ENCODE results near the gene IL4R. TPM values are rescaled to one million over a fixed set of nuclear protein-coding genes. Genes with fewer than 3 reads are reported as not detected.

IL4R gene
- total RNA-seq, 2 experiments from 2014 or later = 155 to 190 TPM

DNA sequence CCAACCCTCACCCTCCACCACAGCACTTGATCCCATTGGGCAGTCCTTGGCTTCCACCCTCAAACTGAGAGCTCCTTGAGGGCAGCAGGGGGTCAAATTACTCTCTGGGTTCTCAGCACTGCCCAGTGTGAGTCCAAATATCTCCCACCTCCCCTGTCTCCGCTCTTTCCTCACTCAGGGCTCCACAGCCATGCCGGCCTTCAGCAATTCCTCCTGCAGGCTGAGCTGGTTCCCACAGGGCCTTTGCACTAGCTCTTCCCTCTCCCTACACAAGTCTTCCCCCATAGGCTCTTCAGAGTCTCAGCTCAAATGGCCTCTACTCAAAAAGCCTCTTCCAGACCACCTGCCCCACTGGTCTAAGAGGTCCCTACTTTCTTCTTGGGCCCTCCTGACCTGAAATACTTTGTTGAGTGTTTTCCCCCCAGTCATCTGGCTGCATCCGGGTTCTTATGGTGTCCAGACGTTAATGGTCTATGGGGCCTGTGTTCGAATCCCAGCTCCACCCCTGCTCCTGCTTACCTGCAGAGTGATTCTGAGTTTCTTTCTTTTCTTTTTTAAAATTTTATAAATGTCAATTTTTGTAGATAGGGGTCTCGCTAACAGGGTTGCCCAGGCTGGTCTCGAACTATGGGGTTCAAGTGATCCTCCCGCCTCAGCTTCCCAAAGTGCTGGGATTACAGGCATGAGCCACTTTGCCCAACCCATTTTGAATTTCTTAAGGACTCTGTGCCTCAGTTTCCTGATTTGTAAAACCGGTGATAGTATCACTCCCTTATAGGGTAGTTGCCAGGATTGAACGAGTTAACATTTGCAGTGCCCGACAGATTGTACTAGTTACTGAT is 973 bp upstream of the IL4R start:
- DNase-seq (no peak), ATAC-seq (no peak)
- Mint-ChIP-seq H3K27ac (peak overlapping the region; percentile 78), H3K27me3 (no peaks in the 10 kb centered on the region), H3K36me3 (peaks cover 26% of the 10 kb centered on the region), H3K4me3 (peak overlapping the region; percentile 94), H3K4me1 (peaks cover 33% of the 10 kb centered on the region), H3K9me3 (ENCODE audit: low read depth) (no peaks in the 10 kb centered on the region)
- CTCF ChIA-PET = no interaction called here

DNA sequence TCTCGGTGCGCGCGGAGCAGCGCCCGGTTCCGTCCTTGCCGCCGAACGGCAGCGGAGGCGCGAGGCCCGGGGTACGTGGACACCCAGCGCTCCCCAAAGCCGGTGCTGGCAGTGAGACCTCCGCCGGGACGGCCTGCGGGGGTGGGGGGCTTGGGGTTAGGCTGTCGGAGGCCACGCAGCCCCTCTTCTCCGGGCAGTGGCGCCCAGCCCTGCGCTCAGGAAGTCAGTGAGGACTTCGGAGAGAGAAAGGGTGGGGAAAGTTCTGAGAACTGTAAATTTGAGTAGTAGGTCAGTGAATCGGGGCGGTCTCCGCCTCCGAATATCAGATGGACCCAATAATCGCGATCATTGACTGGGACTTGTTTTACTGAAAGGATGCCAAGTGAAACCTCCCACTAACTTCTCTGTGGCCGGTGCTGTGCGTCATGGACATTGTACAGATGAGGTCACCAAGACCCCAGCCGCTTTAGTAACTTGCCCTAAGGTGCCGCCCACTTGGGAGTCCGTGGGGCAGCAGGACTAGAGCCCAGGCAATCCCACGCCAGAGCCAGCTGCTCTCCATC is 468 bp downstream of the IL4R start:
- Mint-ChIP-seq H3K4me3 (peak overlapping the region; percentile 94), H3K27ac (peak overlapping the region; percentile 94), H3K27me3 (no peaks in the 10 kb centered on the region), H3K36me3 (peaks cover 37% of the 10 kb centered on the region), H3K9me3 (ENCODE audit: low read depth) (no peaks in the 10 kb centered on the region), H3K4me1 (peaks cover 48% of the 10 kb centered on the region)
- peak; percentile 85 for DNase-seq
- ATAC-seq = peak; percentile 37
- CTCF ChIA-PET = interaction anchor here (0.8 to 5.6 kb wide), 3 partner anchors 66 to 136 kb away, joined by 3 to 116 read pairs (median 4); no protein-coding TSS in a partner anchor

- no peak for DNase-seq
- Mint-ChIP-seq H3K27ac (peak overlapping the region; percentile 94), H3K4me1 (peaks cover 55% of the 10 kb centered on the region), H3K36me3 (peaks cover 43% of the 10 kb centered on the region), H3K27me3 (no peaks in the 10 kb centered on the region), H3K4me3 (peak overlapping the region; percentile 94), H3K9me3 (ENCODE audit: low read depth) (no peaks in the 10 kb centered on the region)
- ATAC-seq = no peak
- CTCF ChIA-PET = interaction anchor here (0.7 to 5.6 kb wide), 6 partner anchors 12 to 135 kb away, joined by 3 to 116 read pairs (median 5); no protein-coding TSS in a partner anchor
These were observed 1.2 kb downstream of the IL4R start for GRCh38 chr16:27314986-27315332.

- H3K27me3 Mint-ChIP-seq = no peaks in the 10 kb centered on the region
- peak; percentile 46 for ATAC-seq
- H3K4me3 Mint-ChIP-seq = peak overlapping the region; percentile 94
- no peaks in the 10 kb centered on the region for H3K9me3 Mint-ChIP-seq (ENCODE audit: low read depth)
- H3K4me1 Mint-ChIP-seq = peaks cover 59% of the 10 kb centered on the region
- peak; percentile 87 for DNase-seq
- H3K27ac Mint-ChIP-seq = peak overlapping the region; percentile 94
- H3K36me3 Mint-ChIP-seq = peaks cover 47% of the 10 kb centered on the region
- CTCF ChIA-PET = interaction anchor here (0.7 to 6.7 kb wide), 10 partner anchors 11 to 139 kb away, joined by 3 to 116 read pairs (median 4); no protein-coding TSS in a partner anchor
These were observed 1.7 kb downstream of the IL4R start for GRCh38 chr16:27315333-27316037.

- Mint-ChIP-seq H3K4me1 (peaks cover 62% of the 10 kb centered on the region), H3K36me3 (peaks cover 48% of the 10 kb centered on the region)
These were observed 2.4 kb downstream of the IL4R start for GRCh38 chr16:27316038-27316680.

GRCh38 chr16:27317320-27317719 is 3.5 kb downstream of the IL4R start:
- H3K27ac Mint-ChIP-seq = peak overlapping the region; percentile 94
- peaks cover 72% of the 10 kb centered on the region for H3K4me1 Mint-ChIP-seq
- no peaks in the 10 kb centered on the region for H3K27me3 Mint-ChIP-seq
- CTCF ChIA-PET = interaction anchor here (0.8 to 6.7 kb wide), 15 partner anchors 9 to 143 kb away, joined by 3 to 116 read pairs (median 5); partner anchors contain the start of genes IL21R, KDM8 and NSMCE1
- DNase-seq = no peak
- H3K9me3 Mint-ChIP-seq (ENCODE audit: low read depth) = no peaks in the 10 kb centered on the region
- peak overlapping the region; percentile 94 for H3K4me3 Mint-ChIP-seq
- no peak for ATAC-seq
- peaks cover 56% of the 10 kb centered on the region for H3K36me3 Mint-ChIP-seq

More at GRCh38 chr16:27316038-27316680, 2.4 kb downstream of the IL4R start:
- CTCF ChIA-PET = interaction anchor here (0.6 to 6.7 kb wide), 13 partner anchors 10 to 139 kb away, joined by 3 to 116 read pairs (median 4); partner anchors contain the start of gene KDM8
- ATAC-seq = no peak
- no peaks in the 10 kb centered on the region for H3K9me3 Mint-ChIP-seq (ENCODE audit: low read depth)
- no peaks in the 10 kb centered on the region for H3K27me3 Mint-ChIP-seq
- no peak for DNase-seq
- peak overlapping the region; percentile 94 for H3K27ac Mint-ChIP-seq
- peak overlapping the region; percentile 94 for H3K4me3 Mint-ChIP-seq

DNA sequence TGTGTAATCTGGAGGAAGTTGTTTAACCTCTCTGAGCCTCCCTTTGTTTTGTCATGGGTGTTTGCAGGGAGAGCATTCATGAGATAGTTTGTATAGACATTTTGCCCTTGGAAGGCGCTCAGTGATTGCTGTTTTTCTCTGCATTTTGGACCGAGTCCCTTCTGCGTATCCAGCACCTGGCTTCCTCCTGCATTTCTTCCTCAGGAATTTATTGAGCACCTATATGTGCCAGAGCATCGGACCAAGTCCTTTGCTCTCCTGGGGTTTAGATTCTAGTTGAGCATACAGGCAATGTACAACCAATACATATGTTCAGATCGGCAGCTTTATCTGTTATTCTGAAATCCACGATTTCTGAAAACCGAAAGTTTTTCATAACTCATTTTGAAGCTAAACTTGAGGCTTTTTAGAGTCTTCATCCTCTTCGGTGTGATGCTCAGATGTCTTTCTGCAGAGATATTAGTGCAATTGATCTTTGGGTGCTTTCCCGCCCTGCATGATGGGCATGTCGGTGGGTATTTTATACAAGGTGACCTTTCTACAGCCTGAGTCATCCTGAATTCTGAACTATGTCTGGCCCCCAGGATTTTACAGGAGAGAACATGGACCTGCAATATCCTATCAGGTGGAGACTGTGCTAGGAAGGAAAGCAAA is 4.1 kb downstream of the IL4R start:
- Mint-ChIP-seq H3K9me3 (ENCODE audit: low read depth) (no peaks in the 10 kb centered on the region), H3K27ac (peak overlapping the region; percentile 94), H3K4me1 (peaks cover 74% of the 10 kb centered on the region), H3K4me3 (peak overlapping the region; percentile 94), H3K36me3 (peaks cover 60% of the 10 kb centered on the region), H3K27me3 (no peaks in the 10 kb centered on the region)
- ATAC-seq (no peak), DNase-seq (no peak)
- CTCF ChIA-PET = interaction anchor here (0.9 to 6.7 kb wide), 16 partner anchors 9 to 144 kb away, joined by 3 to 116 read pairs (median 5); partner anchors contain the start of genes IL21R and NSMCE1

- peak overlapping the region; percentile 94 for H3K4me3 Mint-ChIP-seq
- H3K4me1 Mint-ChIP-seq = peaks cover 75% of the 10 kb centered on the region
- H3K9me3 Mint-ChIP-seq (ENCODE audit: low read depth) = no peaks in the 10 kb centered on the region
- H3K27me3 Mint-ChIP-seq = no peaks in the 10 kb centered on the region
- ATAC-seq (peak; percentile 72), DNase-seq (peak; percentile 84)
- peaks cover 61% of the 10 kb centered on the region for H3K36me3 Mint-ChIP-seq
- peak overlapping the region; percentile 94 for H3K27ac Mint-ChIP-seq
- CTCF ChIA-PET = interaction anchor here (0.7 to 6.7 kb wide), 19 partner anchors 9 to 145 kb away, joined by 3 to 116 read pairs (median 5); partner anchors contain the start of genes IL21R and NSMCE1
These were observed 4.8 kb downstream of the IL4R start for GRCh38 chr16:27318392-27319256.

DNA sequence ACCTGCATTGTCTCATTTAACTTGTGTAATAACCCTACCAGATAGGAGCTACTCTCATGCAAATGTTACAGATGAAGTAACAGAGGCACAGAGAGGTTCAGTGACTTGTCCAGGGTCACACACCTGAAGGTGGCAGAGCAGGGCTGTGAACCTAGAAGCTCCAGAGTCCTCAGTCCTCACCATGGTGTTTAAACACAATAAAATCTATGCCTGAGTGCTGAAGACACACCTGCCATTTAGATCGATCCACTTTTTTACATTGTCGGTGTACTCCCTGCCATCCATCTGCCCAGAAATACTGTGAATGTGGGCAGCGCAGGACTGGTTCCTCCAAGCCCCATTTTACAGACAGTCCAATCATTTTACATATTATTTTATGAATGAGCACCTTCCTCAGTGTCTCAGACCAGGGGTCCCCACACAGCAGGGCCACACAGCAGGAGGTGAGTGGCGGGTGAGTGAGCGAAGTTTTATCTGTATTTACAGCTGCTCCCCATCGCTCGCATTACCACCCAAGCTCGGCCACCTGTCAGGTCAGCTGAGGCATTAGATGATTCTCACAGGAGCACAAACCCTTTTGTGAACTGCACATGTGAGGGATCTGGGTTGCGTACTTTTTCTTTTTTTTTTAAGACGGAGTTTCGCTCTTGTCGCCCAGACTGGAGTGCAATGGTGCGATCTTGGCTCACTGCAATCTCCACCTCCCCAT is 5.6 kb downstream of the IL4R start:
- Mint-ChIP-seq H3K4me3 (peak overlapping the region; percentile 94), H3K36me3 (peaks cover 62% of the 10 kb centered on the region), H3K27ac (peak overlapping the region; percentile 94), H3K27me3 (no peaks in the 10 kb centered on the region), H3K9me3 (ENCODE audit: low read depth) (no peaks in the 10 kb centered on the region), H3K4me1 (peaks cover 83% of the 10 kb centered on the region)
- no peak for DNase-seq
- CTCF ChIA-PET = interaction anchor here (0.7 to 6.7 kb wide), 16 partner anchors 8 to 140 kb away, joined by 3 to 116 read pairs (median 5); no protein-coding TSS in a partner anchor
- ATAC-seq = no peak

GRCh38 chr16:27320261-27321012 is 6.7 kb downstream of the IL4R start:
- CTCF ChIA-PET = interaction anchor here (0.8 to 6.7 kb wide), 7 partner anchors 39 to 141 kb away, joined by 3 to 38 read pairs (median 5); no protein-coding TSS in a partner anchor
- DNase-seq = no peak
- Mint-ChIP-seq H3K27me3 (no peaks in the 10 kb centered on the region), H3K4me1 (peaks cover 87% of the 10 kb centered on the region), H3K36me3 (peaks cover 62% of the 10 kb centered on the region), H3K4me3 (no peak overlapping the region), H3K27ac (peak overlapping the region; percentile 94), H3K9me3 (ENCODE audit: low read depth) (no peaks in the 10 kb centered on the region)
- ATAC-seq = no peak
